Heart right ventricle (tissue), 16 donors: ENCODE results near the gene NRF1. TPM values are rescaled to one million over a fixed set of nuclear protein-coding genes. Genes with fewer than 3 reads are reported as not detected.

Experiments
- ATAC-seq, 8 donors: fragments of 200-7000 bp; cut with Tn5 transposase; one replicate each; pipeline ENCODE4 v1.9.1; 2020; ENCODE audit warnings: mild to moderate bottlenecking in 8 of 8, moderate library complexity in 8 of 8, moderate number of reproducible peaks in 1 of 8
- DNase-seq, 2 donors: peaks; one replicate each; pipeline ENCODE4 v3.0.0-alpha.2; 2020
- H3K27ac ChIP-seq, 10 donors: fragments of 200-600 bp; sonication (generic) in 2 of 10; one replicate each; pipeline versions ENCODE4 v1.5.0 to v1.8.0; 2020 to 2022; ENCODE audit warnings: mild to moderate bottlenecking in 3 of 10
- H3K27me3 ChIP-seq, 7 donors: fragments of 200-600 bp; one replicate each; pipeline ENCODE4 v1.8.0; 2021 to 2022; ENCODE audit warnings: mild to moderate bottlenecking in 2 of 7
- H3K36me3 ChIP-seq, 9 donors: fragments of 200-600 bp; sonication (generic) in 1 of 9; one replicate each; pipeline versions ENCODE4 v1.5.0 to v1.8.0; 2020 to 2022; ENCODE audit warnings: mild to moderate bottlenecking in 2 of 9
- H3K4me1 ChIP-seq, 9 donors: fragments of 200-600 bp; sonication (generic) in 1 of 9; one replicate each; pipeline versions ENCODE4 v1.5.0 to v1.8.0; 2020 to 2022; ENCODE audit warnings: mild to moderate bottlenecking in 4 of 9
- H3K4me3 ChIP-seq, 10 donors: fragments of 200-600 bp; sonication (generic) in 2 of 10; one replicate each; pipeline versions ENCODE4 v1.5.0 to v1.8.0; 2020 to 2022; ENCODE audit warnings: mild to moderate bottlenecking in 7 of 10, moderate library complexity in 2 of 10
- H3K9me3 ChIP-seq, 11 donors: fragments of 200-600 bp in 10 of 11; sonication (generic) in 2 of 11; one replicate each; pipeline versions ENCODE4 v1.5.0 to v1.8.0; 2013 to 2022; ENCODE audit warnings: mild to moderate bottlenecking in 2 of 11, control low read depth in 1 of 11, moderate library complexity in 1 of 11
- WGBS, 2 donors: extraction: QIAGEN DNeasy Blood & Tissue Kit; methylation state at CpG; one replicate each; pipeline ENCODE4 v1.1.7; 2013; ENCODE audit warnings: inconsistent platforms in 1 of 2; 5-methylcytosine and 5-hydroxymethylcytosine counted together
- intact Hi-C, 10 donors: fragments of 100-400 bp; cut with DNase I; formaldehyde crosslinking; loops; one replicate each; pipeline versions ENCODE4 v1.11.1 to v1.14.2; 2022
- polyA plus RNA-seq, 2 donors: library from polyadenylated mRNA; stranded (reverse); fragments of 200-250 nt; gene quantifications; one replicate each; pipeline ENCODE4 v1.2.3, GENCODE V29; 2013
- total RNA-seq, 10 donors: library from RNA; stranded (reverse); fragmentation: NEBNext Ultra II Directional in 3 of 10; extraction: Animal tissue kit (Norgen Biotek cat#: 25700) in 3 of 10; gene quantifications; one replicate each; pipeline versions ENCODE4 v1.2.1 to v1.2.4, GENCODE V29; 2021 to 2023
- TF ChIP-seq, protein P1 (sequence below), 9 donors: fragments of 200-600 bp; sonication (generic) in 2 of 9; IDR thresholded peaks; one replicate each; pipeline versions ENCODE4 v1.5.0 to v1.8.0; 2021 to 2022; ENCODE audit warnings: antibody characterized with exemption in 9 of 9, mild to moderate bottlenecking in 5 of 9, moderate library complexity in 1 of 9
- donor health status: Arrhythmogenic right ventricular cardiomyopathy.
- donor health status: ischemic (EF 13 %, LVEDD 7.1; RV severe dilation, severe dysfunction).
- donor health status: healthy with polysubstance abuse.
- donor health status: DM: no; HTN: yes; CAD: no.
- donor health status: DM: no; HTN: no; CAD: no.
- donor health status: ischemic (EF 25% LVEDD 6.9; RV normal size, moderate dysfunction).
- donor health status: ischemic (EF 25% LVEDD 5.7; RV mildly dilated, moderate dysfunction).
- donor health status: healthy.
- donor health status: DM: yes; HTN: yes; CAD: no.
- donor health status: Ischemic cardiomyopathy.
- donor health status: ischemic (EF 35%, LVEDD 5.7; RV mildly dilated, moderate dysfunction).
- donor health status: nonischemic (EF 11% LVEDD 7.7; RV severe dilation, severe dysfunction).
- donor health status: DM: yes; HTN: yes; CAD: no.
- donor health status: PGD.
- donor health status: ischemic (EF 29% LVEDD 5.4; RV normal size, mild dysfunction).
- donor health status: nonischemic (EF 23%, LVEDD 6.1; RV moderate dilation, normal function).

The NRF1 gene
- total and polyA plus RNA-seq, 12 donors = 4.9 to 16.0 (median 12.5) TPM

DNA sequence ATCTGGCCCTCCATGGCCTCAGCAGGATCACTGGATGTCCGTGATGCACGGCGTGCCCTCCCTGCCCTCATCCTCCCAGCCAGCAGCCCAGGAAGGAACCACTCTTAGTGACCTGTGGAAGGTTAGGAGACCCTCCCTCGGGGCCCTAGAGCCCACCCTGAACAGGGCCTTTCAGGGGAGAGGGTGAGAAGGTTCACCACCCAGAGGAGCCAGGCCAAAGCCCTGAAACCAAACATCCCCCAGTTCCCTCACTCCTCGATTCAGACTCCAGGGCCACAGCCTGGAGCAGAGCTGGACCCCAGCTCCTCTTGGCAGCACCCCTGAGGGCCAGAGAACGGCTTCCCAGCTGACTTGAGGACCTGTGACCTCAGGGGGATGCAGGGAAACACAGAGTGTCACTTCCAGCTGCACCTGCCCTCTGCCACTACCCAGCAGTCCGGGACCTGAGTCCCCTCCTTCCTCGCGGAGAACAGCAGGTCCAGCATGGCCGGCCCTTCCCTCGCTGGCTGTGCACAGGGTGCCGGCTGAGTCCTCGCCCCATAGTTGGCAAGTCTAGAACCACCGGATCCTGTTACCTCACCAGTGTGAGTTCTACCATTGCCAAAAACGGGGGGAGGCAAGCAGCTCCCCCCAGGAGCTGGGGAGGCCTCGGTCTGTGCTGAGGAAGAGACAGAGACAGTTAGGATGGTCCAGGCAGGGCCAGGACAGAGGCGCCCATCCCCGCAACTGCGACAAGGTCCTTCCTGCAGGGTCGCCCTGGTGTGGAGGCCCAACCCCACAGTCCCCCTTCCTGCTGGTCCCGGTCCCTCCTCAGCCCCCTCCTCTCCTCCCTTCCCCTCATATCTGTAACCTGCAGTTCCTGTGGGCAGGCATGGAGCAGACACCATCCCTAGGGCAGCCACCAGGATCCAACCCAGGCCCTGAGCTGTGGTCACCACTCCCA is 158.6 kb downstream of the NRF1 start:
- ATAC-seq = no peak
- Histone ChIP-seq H3K4me3 (no peak overlapping the region), H3K27me3 (peaks cover 0 to 45% (median 10%) of the 10 kb centered on the region in 7 donors), H3K4me1 (no peaks in the 10 kb centered on the region), H3K27ac (no peak overlapping the region), H3K9me3 (no peaks in the 10 kb centered on the region), H3K36me3 (no peaks in the 10 kb centered on the region)
- 80 to 88% methylated on average over 19 to 21 of the region's 21 CpGs for WGBS, 2 donors
- intact Hi-C loops = no loop called here
- TF ChIP-seq, protein P1, sequence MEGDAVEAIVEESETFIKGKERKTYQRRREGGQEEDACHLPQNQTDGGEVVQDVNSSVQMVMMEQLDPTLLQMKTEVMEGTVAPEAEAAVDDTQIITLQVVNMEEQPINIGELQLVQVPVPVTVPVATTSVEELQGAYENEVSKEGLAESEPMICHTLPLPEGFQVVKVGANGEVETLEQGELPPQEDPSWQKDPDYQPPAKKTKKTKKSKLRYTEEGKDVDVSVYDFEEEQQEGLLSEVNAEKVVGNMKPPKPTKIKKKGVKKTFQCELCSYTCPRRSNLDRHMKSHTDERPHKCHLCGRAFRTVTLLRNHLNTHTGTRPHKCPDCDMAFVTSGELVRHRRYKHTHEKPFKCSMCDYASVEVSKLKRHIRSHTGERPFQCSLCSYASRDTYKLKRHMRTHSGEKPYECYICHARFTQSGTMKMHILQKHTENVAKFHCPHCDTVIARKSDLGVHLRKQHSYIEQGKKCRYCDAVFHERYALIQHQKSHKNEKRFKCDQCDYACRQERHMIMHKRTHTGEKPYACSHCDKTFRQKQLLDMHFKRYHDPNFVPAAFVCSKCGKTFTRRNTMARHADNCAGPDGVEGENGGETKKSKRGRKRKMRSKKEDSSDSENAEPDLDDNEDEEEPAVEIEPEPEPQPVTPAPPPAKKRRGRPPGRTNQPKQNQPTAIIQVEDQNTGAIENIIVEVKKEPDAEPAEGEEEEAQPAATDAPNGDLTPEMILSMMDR (IDR thresholded peaks at IDR 0.05) = no peak
- no peak for DNase-seq

GRCh38 chr7:129771201-129771927 is 159.8 kb downstream of the NRF1 start:
- ATAC-seq (no peak), DNase-seq (no peak)
- Histone ChIP-seq H3K4me3 (no peak overlapping the region), H3K4me1 (no peaks in the 10 kb centered on the region), H3K36me3 (no peaks in the 10 kb centered on the region), H3K9me3 (no peaks in the 10 kb centered on the region), H3K27ac (no peak overlapping the region), H3K27me3 (peaks cover 0 to 57% (median 22%) of the 10 kb centered on the region in 7 donors)
- intact Hi-C loops = no loop called here
- TF ChIP-seq, protein P1 (IDR thresholded peaks at IDR 0.05) = no peak
- WGBS, 2 donors = 82 to 89% methylated on average over 19 of the region's 19 CpGs

DNA sequence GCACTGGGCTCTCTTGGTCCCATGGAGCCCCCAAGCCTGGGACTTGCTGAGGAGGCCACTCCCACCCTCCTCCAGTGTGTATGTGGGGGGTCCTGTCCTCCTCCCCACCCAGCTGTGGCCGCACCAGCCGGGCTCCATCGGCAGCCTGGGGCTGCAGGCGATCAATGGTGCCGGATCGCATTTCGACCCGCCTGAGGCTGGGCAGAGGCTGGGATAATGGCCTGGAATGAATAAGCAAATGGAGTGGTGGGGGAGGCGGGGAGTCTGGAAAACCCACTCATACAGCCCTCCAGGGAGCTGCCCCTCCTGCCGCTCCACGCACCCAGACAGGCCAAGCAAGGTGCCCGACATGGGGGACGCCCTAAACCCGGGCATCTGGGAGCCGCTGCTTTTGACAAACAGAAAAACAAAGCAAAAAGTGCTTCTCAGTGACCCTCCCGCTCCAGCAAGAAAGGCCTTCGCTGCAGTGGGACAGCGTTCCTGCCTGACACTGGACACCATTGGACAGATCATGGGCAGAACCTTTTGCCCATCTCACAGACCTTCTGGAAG is 160.5 kb downstream of the NRF1 start:
- DNase-seq (no peak), ATAC-seq (no peak)
- TF ChIP-seq, protein P1 (IDR thresholded peaks at IDR 0.05) = no peak
- Histone ChIP-seq H3K27me3 (peaks cover 0 to 64% (median 29%) of the 10 kb centered on the region in 7 donors), H3K9me3 (no peaks in the 10 kb centered on the region), H3K4me1 (no peaks in the 10 kb centered on the region), H3K36me3 (no peaks in the 10 kb centered on the region), H3K4me3 (no peak overlapping the region), H3K27ac (no peak overlapping the region)
- intact Hi-C loops = no loop called here
- WGBS, 2 donors = 76 to 79% methylated on average over 18 of the region's 18 CpGs

DNA sequence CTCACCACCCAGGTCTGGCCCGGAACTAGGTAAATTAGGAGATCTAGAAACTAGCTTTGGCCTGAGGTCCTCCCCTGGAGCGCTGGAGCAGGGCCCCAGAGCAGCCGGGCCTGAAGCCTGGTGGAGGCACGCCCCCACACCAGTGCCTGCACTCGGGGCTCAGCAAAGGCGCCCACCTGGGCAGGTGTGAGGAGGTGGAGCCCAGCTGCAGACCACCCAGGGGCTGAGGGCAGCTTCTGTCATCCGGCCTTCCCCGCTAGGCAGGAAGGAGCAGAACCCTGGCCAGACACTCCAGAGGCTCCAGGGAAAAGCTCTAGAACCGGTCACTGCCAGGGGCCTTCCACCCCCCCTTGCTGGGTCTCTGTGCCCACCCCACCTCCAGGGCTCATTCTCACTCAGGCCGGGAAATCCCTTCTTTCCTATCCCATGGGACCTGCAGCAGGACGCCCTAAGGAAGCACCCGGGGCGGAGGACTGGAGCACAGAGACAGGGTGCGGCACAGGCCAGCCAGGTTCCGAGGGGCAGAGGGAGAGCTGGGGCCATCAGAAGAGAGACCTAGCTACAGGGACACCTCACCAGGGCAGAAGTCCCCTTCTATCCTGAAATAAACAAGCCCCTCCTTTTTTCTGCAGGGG is 161.2 kb downstream of the NRF1 start:
- H3K9me3 ChIP-seq = no peaks in the 10 kb centered on the region
- peaks cover 6 to 71% (median 36%) of the 10 kb centered on the region in 7 donors for H3K27me3 ChIP-seq
- no peak overlapping the region for H3K4me3 ChIP-seq
- no peak overlapping the region for H3K27ac ChIP-seq
- no peaks in the 10 kb centered on the region for H3K36me3 ChIP-seq
- TF ChIP-seq, protein P1 (IDR thresholded peaks at IDR 0.05) = no peak
- ATAC-seq = no peak
- no peak for DNase-seq
- intact Hi-C loops = no loop called here
- H3K4me1 ChIP-seq = no peaks in the 10 kb centered on the region
- WGBS, 2 donors = 71 to 76% methylated on average over 15 of the region's 15 CpGs
